COR-L47 (cell line): ENCODE data around the gene GP5.

Experiments
- DNase-seq: peaks from one replicate; lab custom pipeline; 2025; lab: John Stamatoyannopoulos, UW

Gene GP5

DNA sequence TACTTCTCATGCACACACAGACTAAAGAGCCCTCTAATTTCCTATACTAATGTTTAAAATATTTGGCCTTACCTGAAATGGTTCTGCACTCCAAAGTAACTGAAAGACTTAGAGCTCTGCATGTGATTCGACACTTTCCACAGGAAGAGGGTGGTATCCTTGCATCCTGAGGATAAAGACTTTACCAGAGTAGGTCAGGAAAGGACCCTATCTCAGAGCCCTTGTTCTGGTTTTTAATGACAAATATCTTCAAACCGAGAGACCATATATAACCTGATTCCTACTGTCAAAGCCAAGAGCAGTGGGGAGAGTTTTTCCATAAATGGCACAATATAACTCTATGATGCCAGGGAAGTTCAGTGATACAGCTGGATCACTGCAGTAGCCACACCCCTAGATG lies at the start of gene GP5:
Gene GP5 (minus strand): TSS at position 101 of the 400 bp plus-strand sequence. CDS start 984 bp downstream, outside the sequence.
- DNase-seq = no peak

- DNase-seq = no peak
Measured at GRCh38 chr3:194447657-194448056, 48.6 kb upstream of the GP5 start.

- no peak for DNase-seq
Measured at GRCh38 chr3:194447161-194447560, 48.1 kb upstream of the GP5 start.

- no peak for DNase-seq
Measured at GRCh38 chr3:194446754-194447153, 47.7 kb upstream of the GP5 start.

DNA sequence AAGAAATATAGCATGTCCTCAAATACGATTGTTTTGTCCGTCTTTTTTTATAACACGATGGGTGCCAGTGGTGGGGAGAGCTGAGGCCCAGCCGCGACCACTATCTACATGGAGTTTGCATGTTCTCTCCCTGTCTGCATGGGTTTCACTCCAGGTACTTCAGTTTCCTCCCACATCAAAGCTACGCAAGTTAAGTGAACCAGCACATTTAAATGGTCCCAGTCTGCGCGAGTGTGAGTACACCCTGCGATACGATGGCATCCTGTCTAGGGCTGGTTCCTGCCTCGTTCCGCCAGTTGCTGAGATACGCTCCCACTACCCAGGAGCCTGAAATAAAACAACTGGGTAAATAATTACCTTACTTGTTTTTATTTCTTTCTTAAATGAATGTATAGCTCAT lies 47.1 kb upstream of the GP5 start:
- DNase-seq = no peak

- DNase-seq = no peak
Measured at GRCh38 chr3:194443901-194444300, 44.8 kb upstream of the GP5 start.

DNA sequence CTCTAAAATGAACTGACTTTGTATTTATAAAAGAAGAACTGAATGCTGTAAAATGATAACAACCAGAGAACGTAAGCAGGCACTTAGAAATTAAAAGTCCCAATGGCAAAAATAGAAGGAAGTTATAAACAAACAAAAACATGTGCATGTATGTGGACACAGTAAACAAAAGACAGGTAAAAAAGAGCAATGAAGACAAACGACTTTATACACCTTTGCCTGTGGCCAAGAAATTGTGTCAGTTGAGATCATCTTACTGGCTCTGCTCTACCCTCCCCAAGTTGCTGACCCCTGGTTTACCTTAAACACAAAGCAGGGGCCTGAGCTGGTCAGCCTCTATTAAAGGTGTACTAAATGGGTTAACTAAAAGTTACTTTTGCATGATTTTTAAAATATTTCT lies 41.7 kb upstream of the GP5 start:
- DNase-seq = no peak

GRCh38 chr3:194439881-194440550 lies 41.0 kb upstream of the GP5 start:
- DNase-seq = peak; percentile 26

DNA sequence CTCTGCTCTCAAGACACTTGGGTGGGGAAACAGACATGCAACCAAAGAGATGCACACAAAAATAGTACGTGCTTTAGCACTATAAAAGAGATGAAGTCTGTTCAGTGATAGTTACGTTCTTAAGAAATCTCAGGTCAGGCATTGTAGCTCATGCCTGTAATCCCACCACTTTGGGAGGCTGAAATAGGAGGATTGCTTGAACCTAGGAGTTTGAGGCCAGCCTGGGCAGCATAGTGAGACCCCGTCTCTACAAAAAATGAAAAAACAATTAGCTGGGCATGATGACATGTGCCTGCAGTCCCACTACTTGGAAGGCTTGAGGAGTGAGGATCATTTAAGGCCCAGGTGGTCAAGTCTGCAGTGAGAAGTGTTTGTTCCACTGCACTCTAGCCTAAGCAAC lies 35.4 kb upstream of the GP5 start:
- no peak for DNase-seq

- peak; percentile 31 for DNase-seq
Measured at GRCh38 chr3:194431554-194431953, 32.5 kb upstream of the GP5 start.

DNA sequence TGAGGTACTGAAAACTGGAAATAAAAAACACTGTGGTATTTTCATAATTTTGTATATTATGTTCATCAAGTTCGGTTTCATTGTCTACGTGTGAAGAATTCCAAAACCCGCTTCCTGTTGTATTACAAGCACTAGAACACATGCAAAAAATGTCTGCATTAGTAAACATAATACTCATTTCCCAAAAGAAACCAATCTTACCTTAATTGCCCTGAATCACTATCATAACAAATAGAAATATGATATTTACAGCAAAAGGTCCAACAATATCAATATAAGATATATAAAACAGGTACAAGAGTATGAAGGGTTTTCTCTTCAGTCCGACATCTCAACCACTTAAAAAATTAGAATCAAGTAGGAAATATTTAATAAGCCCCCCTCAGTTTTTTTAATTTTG lies 26.3 kb upstream of the GP5 start:
- DNase-seq = no peak

GRCh38 chr3:194424953-194425352 lies 25.9 kb upstream of the GP5 start:
- DNase-seq = no peak

GRCh38 chr3:194424373-194424772 lies 25.3 kb upstream of the GP5 start:
- no peak for DNase-seq

DNA sequence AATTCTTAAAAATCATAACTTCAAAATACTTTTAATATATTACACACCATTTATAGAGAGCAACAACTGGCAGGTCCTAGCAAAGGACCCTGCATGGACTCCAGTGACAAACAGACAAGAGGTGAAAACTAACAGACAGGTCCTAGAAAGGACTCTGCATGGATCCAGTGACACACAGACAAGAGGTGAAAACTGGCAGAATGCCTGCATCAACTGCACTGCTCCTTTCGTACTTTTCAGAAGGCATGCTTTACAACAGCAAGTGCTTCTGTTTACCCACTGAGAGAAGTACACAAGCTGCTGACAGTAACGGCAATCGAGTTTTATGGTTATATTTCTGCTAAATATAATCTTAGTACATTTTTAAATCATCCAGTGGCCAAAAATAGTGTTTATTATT lies 24.3 kb upstream of the GP5 start:
- no peak for DNase-seq

GRCh38 chr3:194422188-194422587 lies 23.1 kb upstream of the GP5 start:
- no peak for DNase-seq

DNA sequence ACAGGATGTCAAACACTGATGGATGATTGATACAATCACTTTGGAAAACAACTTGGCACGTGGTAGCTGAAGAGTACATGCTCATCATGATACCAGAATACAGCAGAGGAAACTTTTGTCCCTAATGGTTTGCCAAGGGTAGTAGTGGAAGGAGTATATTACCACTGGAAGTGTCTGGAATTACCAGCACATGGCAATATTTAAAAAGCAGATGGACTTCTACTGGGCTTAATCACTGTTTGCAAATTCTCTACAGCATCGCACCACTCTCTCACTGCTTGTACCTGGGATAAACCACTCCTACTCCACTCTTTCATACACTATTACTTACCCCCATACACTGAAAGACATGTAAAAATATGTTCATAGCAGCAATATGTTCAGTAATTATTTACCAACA lies 19.6 kb upstream of the GP5 start:
- DNase-seq = no peak

- no peak for DNase-seq
Measured at GRCh38 chr3:194407423-194407822, 8.4 kb upstream of the GP5 start.

DNA sequence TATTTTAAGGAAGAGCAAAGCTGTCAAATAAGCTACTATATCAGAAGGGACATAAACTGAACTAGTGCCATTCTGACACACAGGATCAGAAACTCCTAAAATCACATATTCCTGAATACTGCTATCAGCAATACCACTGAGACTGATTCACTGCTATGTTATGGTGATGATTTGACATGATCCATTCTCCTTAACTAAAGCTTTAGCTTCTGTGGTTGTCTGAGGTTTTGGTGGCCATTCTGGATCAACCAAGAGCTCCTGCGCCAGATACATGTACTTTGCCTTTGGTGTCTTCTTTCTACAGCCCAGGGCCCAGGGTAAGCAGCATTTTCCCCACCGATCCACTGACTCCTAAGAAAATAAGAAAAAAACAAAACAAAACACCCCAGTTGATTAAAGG lies 6.7 kb upstream of the GP5 start:
- DNase-seq = no peak

DNA sequence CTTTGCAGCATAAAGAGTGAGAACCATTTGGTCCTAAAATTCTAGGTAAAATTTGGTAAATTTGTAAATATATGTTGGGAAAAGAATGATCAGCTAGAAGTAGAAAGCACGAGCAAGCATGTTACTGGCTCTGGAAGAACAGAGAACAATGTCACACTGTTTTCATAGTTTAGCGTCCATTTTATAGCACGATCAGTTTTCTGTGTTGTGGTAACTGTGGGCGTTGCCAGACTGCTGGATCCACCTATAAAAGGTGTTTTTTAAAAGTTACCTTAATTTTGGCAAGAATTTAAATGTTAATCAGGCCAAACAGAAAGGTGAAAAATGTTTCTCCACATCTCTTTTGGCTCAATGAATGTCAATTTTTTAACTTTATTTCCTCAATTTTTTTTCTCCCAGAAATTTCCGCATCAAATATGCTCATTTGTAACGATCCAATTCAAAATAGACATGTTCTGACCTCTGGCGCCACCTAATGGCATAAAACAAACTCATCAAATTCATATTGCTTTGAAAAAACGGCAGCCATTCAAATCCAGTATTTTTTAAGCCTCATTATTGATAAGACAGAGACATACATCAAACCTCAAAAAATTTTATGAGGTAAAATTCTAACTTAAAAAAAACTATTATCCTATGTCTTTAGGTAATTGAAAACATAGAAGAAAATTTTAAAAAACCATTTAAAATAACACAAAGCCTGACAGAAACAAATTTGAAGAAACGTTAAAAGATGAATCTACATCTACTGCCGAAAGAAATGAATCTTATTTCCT lies 5.5 kb upstream of the GP5 start:
- DNase-seq = peak; percentile 70

DNA sequence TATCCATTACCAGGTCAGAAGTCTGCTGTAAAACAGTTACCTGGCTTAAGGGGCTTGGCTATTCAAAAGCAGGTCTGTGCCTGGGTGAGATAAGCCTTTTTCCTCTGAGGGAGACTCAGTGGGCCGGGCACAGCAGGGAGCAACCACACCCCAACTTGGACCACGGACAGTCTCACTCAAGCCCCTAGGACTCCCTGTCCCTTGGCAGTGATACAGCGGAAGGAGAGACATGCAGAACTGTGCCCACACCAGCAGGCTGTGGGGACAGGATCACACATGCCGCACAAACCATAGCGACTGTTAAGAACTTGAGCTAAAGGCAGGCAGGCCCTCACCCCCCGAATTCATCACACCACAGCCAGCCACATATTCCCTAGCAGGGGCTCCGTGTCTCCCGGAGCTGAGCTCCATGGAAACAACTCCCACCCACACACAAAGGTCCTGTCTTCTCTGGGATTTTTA lies 2.8 kb upstream of the GP5 start:
- no peak for DNase-seq

GRCh38 chr3:194401346-194401745 lies 2.3 kb upstream of the GP5 start:
- no peak for DNase-seq

- no peak for DNase-seq
Measured at GRCh38 chr3:194399874-194400411, 877 bp upstream of the GP5 start.

- DNase-seq = no peak
Measured at GRCh38 chr3:194397757-194398312, 1.2 kb downstream of the GP5 start.
